Measurements from ENCODE around the gene IL1RL1. TPM values are rescaled to one million over a fixed set of nuclear protein-coding genes. Genes with fewer than 3 reads are reported as not detected.

Gene IL1RL1
- total RNA-seq, 1 experiment from 2014 or later, result 5.7 TPM

- ATAC-seq, result no peak
- TSS peak; percentile 28 for BruUV-seq (replicated peaks)
- peak overlapping the region; percentile 34 for H3K4me2 ChIP-seq (ENCODE audit: low read length)
- H4K20me1 ChIP-seq (ENCODE audit: low read length), result no peaks in the 10 kb centered on the region
- H3F3A ChIP-seq (ENCODE audit: low read length, unreplicated experiment), result no peaks in the 10 kb centered on the region
- peak overlapping the region; percentile 49 for H3K9ac ChIP-seq (ENCODE audit: low read length)
- peak overlapping the region; percentile 82 for H3K27ac ChIP-seq (ENCODE audit: low read length)
- ChIA-PET CTCF (no interaction called here), POLR2A (ENCODE audit: unreplicated experiment) (no interaction called here)
- 0 out of 2 replicates have a peak overlapping the region, but pooled peaks have one; percentile 13 for H2AFZ ChIP-seq (ENCODE audit: low read length)
- no peaks in the 10 kb centered on the region for H3K36me3 ChIP-seq (ENCODE audit: low read depth, low read length)
- intact Hi-C loops (cut with micrococcal nuclease), result loop anchor here (1.0 kb wide), 1 partner anchor 28 kb away; no protein-coding TSS in a partner anchor
- H3K4me1 ChIP-seq (ENCODE audit: insufficient read depth, low read length), result peaks cover 16% of the 10 kb centered on the region
- no peak overlapping the region for H3K4me3 ChIP-seq (ENCODE audit: low read length)
- no peaks in the 10 kb centered on the region for H3K9me2 ChIP-seq (replicated peaks; ENCODE audit: low read length)
- H3K27me3 ChIP-seq (ENCODE audit: low read length), result no peaks in the 10 kb centered on the region
- H3K79me2 ChIP-seq (ENCODE audit: low read length), result no peaks in the 10 kb centered on the region
- DNase-seq, result no peak
- 0 out of 2 replicates have a peak, but pooled peaks cover 6% of the 10 kb centered on the region for H3K9me3 ChIP-seq (ENCODE audit: low read length)
- TF ChIP-seq EZH2 (IDR thresholded peaks at IDR 0.05; ENCODE audit: low read length, unreplicated experiment) (no peak), EZH2phosphoT487 (IDR thresholded peaks at IDR 0.05; ENCODE audit: borderline replicate concordance, low read length) (no peak), CTCF (conservative IDR thresholded peaks at IDR 0.05; ENCODE audit: low read depth, low read length) (no peak)
Observed at GRCh38 chr2:102313471-102313870, 2.1 kb downstream of the IL1RL1 start.

- Histone ChIP-seq H3K4me1 (ENCODE audit: insufficient read depth, low read length) (peaks cover 16% of the 10 kb centered on the region), H3K27ac (ENCODE audit: low read length) (peak overlapping the region; percentile 82), H3K4me2 (ENCODE audit: low read length) (0 out of 2 replicates have a peak overlapping the region, but pooled peaks have one; percentile 34), H3K27me3 (ENCODE audit: low read length) (no peaks in the 10 kb centered on the region), H3K4me3 (ENCODE audit: low read length) (no peak overlapping the region), H3K36me3 (ENCODE audit: low read depth, low read length) (no peaks in the 10 kb centered on the region), H3K9me3 (ENCODE audit: low read length) (0 out of 2 replicates have a peak, but pooled peaks cover 6% of the 10 kb centered on the region), H2AFZ (ENCODE audit: low read length) (no peak overlapping the region), H3K79me2 (ENCODE audit: low read length) (no peaks in the 10 kb centered on the region), H4K20me1 (ENCODE audit: low read length) (no peaks in the 10 kb centered on the region), H3K9ac (ENCODE audit: low read length) (peak overlapping the region; percentile 49; the same call in 1 of the 2 replicates), H3F3A (ENCODE audit: low read length, unreplicated experiment) (no peaks in the 10 kb centered on the region), H3K9me2 (replicated peaks; ENCODE audit: low read length) (no peaks in the 10 kb centered on the region)
- ATAC-seq (no peak), DNase-seq (no peak)
- BruUV-seq (replicated peaks), result no TSS peak
- CTCF ChIA-PET, result no interaction called here
- POLR2A ChIA-PET (ENCODE audit: unreplicated experiment), result no interaction called here
- intact Hi-C loops (cut with micrococcal nuclease), result loop anchor here (1.0 kb wide), 1 partner anchor 29 kb away; no protein-coding TSS in a partner anchor
- TF ChIP-seq EZH2phosphoT487 (IDR thresholded peaks at IDR 0.05; ENCODE audit: borderline replicate concordance, low read length), result no peak
- TF ChIP-seq EZH2 (IDR thresholded peaks at IDR 0.05; ENCODE audit: low read length, unreplicated experiment), result no peak
- no peak for TF ChIP-seq CTCF (conservative IDR thresholded peaks at IDR 0.05; ENCODE audit: low read depth, low read length)
Observed at GRCh38 chr2:102313950-102314349, 2.6 kb downstream of the IL1RL1 start.

GRCh38 chr2:102315921-102316320 is 4.6 kb downstream of the IL1RL1 start:
- H3F3A ChIP-seq (ENCODE audit: low read length, unreplicated experiment), result no peaks in the 10 kb centered on the region
- no peak overlapping the region for H3K9ac ChIP-seq (ENCODE audit: low read length)
- no peaks in the 10 kb centered on the region for H4K20me1 ChIP-seq (ENCODE audit: low read length)
- H3K4me1 ChIP-seq (ENCODE audit: insufficient read depth, low read length), result peaks cover 16% of the 10 kb centered on the region
- no peak overlapping the region for H3K27ac ChIP-seq (ENCODE audit: low read length)
- POLR2A ChIA-PET (ENCODE audit: unreplicated experiment), result interaction anchor here (0.6 kb wide), 1 partner anchor 29 kb away, joined by 3 read pairs; no protein-coding TSS in a partner anchor
- H2AFZ ChIP-seq (ENCODE audit: low read length), result no peak overlapping the region
- CTCF ChIA-PET, result no interaction called here
- ATAC-seq, result no peak
- H3K4me2 ChIP-seq (ENCODE audit: low read length), result no peak overlapping the region
- intact Hi-C loops (cut with micrococcal nuclease), result no loop called here
- no peaks in the 10 kb centered on the region for H3K36me3 ChIP-seq (ENCODE audit: low read depth, low read length)
- H3K79me2 ChIP-seq (ENCODE audit: low read length), result no peaks in the 10 kb centered on the region
- H3K27me3 ChIP-seq (ENCODE audit: low read length), result no peaks in the 10 kb centered on the region
- TF ChIP-seq EZH2phosphoT487 (IDR thresholded peaks at IDR 0.05; ENCODE audit: borderline replicate concordance, low read length), result no peak
- no peak for TF ChIP-seq EZH2 (IDR thresholded peaks at IDR 0.05; ENCODE audit: low read length, unreplicated experiment)
- no peak for TF ChIP-seq CTCF (conservative IDR thresholded peaks at IDR 0.05; ENCODE audit: low read depth, low read length)
- H3K9me3 ChIP-seq (ENCODE audit: low read length), result 0 out of 2 replicates have a peak, but pooled peaks cover 6% of the 10 kb centered on the region
- no peak overlapping the region for H3K4me3 ChIP-seq (ENCODE audit: low read length)
- no peaks in the 10 kb centered on the region for H3K9me2 ChIP-seq (replicated peaks; ENCODE audit: low read length)
- no TSS peak for BruUV-seq (replicated peaks)
- no peak for DNase-seq
